Measurements from ENCODE around the gene HOXD9.
A peak's percentile ranks its signal among the peaks of the same experiment; 100 is the strongest.

The HOXD9 gene

GRCh38 chr2:176124947-176125771 is 2.6 kb downstream of the HOXD9 start:
- Histone ChIP-seq H3K4me3 (ENCODE audit: low read length) (no peak overlapping the region), H3K27me3 (ENCODE audit: insufficient read depth, low read length) (peaks cover 90% of the 10 kb centered on the region), H2AFZ (ENCODE audit: low read depth, low read length) (no peak overlapping the region), H3K36me3 (ENCODE audit: insufficient read depth, low read length) (no peaks in the 10 kb centered on the region), H3K4me1 (ENCODE audit: insufficient read depth, low read length) (peaks cover 7% of the 10 kb centered on the region), H3K9me3 (ENCODE audit: low read length) (no peaks in the 10 kb centered on the region)

DNA sequence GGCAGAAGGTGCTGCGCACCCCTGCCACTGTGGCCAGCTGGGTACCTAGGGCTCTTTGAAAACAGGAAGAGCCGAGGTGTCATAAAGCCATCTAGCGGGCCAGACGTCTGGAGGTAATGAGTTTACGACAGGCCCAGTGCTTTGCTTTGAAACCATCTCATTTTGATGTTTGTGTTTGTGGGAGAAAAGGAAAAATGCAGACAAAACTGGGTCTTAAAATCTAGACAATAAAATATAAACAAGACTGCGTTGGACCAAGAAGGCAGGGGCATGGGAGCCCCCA is 3.2 kb downstream of the HOXD9 start:
- no peaks in the 10 kb centered on the region for H3K9me3 ChIP-seq (ENCODE audit: low read length)
- peaks cover 89% of the 10 kb centered on the region for H3K27me3 ChIP-seq (ENCODE audit: insufficient read depth, low read length)
- H3K36me3 ChIP-seq (ENCODE audit: insufficient read depth, low read length) = no peaks in the 10 kb centered on the region
- peaks cover 7% of the 10 kb centered on the region for H3K4me1 ChIP-seq (ENCODE audit: insufficient read depth, low read length)
- no peak overlapping the region for H2AFZ ChIP-seq (ENCODE audit: low read depth, low read length)
- no peak overlapping the region for H3K4me3 ChIP-seq (ENCODE audit: low read length)

DNA sequence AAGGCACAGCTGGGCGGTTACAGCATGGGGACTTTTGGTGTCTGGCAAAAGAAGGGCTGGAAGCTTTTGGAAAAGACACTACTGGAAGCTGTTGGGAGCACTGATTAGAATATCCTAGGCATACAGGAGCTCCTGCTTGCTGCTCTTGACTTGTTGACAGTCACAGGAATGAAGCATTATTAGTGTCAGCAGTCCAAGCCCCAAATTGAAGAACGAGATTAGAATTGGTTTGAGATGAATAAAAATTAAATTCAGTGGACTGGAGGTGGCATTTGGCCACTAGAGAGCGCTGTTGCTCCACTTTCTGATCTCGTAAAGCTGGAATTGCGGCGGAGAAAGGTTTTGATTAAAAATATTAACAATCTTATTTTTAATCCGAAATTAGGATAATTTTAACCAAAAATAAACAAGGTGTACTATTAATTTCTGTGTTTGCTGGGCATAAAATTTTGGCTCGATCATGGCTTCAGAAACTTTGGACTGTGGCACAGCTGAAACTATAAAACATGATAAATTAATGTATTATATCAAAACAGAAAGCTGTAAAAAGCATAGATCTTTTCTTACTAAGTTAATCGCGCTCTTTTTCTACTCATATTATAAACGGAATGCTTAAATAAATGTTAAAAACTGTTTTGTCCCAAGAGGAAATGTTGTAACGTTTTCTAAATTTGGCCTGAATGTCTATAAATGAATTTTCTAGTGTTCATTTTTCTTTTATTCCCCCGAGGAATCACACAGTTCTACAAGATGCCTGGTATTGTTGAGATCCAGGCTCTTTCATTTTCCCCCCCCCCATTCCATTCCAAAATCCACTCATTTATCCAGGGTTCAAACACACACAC is 4.6 kb downstream of the HOXD9 start:
- H3K9me3 ChIP-seq (ENCODE audit: low read length) = no peaks in the 10 kb centered on the region
- no peak overlapping the region for H3K4me3 ChIP-seq (ENCODE audit: low read length)
- H3K27me3 ChIP-seq (ENCODE audit: insufficient read depth, low read length) = peaks cover 89% of the 10 kb centered on the region
- H3K4me1 ChIP-seq (ENCODE audit: insufficient read depth, low read length) = peaks cover 7% of the 10 kb centered on the region
- H2AFZ ChIP-seq (ENCODE audit: low read depth, low read length) = no peak overlapping the region
- H3K36me3 ChIP-seq (ENCODE audit: insufficient read depth, low read length) = no peaks in the 10 kb centered on the region

GRCh38 chr2:176127774-176128072 is 5.2 kb downstream of the HOXD9 start:
- H3K9me3 ChIP-seq (ENCODE audit: low read length) = no peaks in the 10 kb centered on the region
- no peak overlapping the region for H3K4me3 ChIP-seq (ENCODE audit: low read length)
- no peaks in the 10 kb centered on the region for H3K36me3 ChIP-seq (ENCODE audit: insufficient read depth, low read length)
- H2AFZ ChIP-seq (ENCODE audit: low read depth, low read length) = no peak overlapping the region
- peaks cover 89% of the 10 kb centered on the region for H3K27me3 ChIP-seq (ENCODE audit: insufficient read depth, low read length)
- H3K4me1 ChIP-seq (ENCODE audit: insufficient read depth, low read length) = peaks cover 2% of the 10 kb centered on the region

- Histone ChIP-seq H3K36me3 (ENCODE audit: insufficient read depth, low read length) (no peaks in the 10 kb centered on the region), H3K4me1 (ENCODE audit: insufficient read depth, low read length) (no peaks in the 10 kb centered on the region), H3K9me3 (ENCODE audit: low read length) (no peaks in the 10 kb centered on the region), H3K4me3 (ENCODE audit: low read length) (no peak overlapping the region), H2AFZ (ENCODE audit: low read depth, low read length) (peak overlapping the region; percentile 93), H3K27me3 (ENCODE audit: insufficient read depth, low read length) (peaks cover 89% of the 10 kb centered on the region)
These were observed 5.9 kb downstream of the HOXD9 start for GRCh38 chr2:176128172-176128981.

DNA sequence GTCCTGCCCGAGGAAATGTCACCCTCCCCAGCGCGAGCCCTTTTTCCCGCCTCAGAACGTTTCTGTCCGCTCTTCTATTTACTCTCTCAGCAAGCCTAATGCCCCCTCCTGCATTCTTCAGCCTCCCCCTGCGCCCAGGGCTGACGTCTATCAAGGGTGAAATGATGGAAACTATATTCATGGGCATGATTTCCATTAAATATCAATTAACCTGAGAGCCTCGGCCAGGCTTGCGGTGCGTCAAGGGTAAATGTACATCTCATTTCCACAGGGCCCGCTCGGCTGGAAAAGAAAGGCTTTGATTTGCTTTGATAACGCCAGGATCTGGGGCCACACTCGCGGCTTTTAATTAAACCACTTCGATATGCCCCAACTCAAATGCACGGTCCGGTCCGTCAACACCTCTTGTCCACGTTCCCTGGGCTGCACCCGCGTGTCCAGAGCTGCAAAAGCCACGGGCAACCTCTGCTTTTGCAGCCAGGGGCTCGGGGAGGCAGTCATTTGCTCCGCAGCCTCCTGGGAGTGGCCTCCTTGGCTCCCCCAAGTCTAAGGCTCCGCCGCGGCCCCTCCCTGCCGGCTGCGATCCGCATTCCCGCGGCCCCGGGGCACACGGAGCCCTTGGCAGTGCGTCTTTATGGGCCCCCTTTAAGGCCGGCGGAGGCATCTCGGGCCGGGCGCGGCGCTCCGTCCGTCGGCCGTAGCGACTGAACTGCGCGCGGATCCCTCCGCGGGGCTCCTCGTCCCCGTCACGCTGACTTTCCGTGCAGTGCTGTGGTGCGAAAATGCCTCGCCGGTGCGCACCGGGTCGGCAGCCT is 6.7 kb downstream of the HOXD9 start, which contains the start of gene HOXD8:
Gene HOXD8 (plus strand): TSS at position 724 of the 815 bp plus-strand sequence. CDS start 662 bp downstream, outside the sequence.
- peaks cover 89% of the 10 kb centered on the region for H3K27me3 ChIP-seq (ENCODE audit: insufficient read depth, low read length)
- H3K36me3 ChIP-seq (ENCODE audit: insufficient read depth, low read length) = no peaks in the 10 kb centered on the region
- no peaks in the 10 kb centered on the region for H3K4me1 ChIP-seq (ENCODE audit: insufficient read depth, low read length)
- H3K4me3 ChIP-seq (ENCODE audit: low read length) = peak within 1 kb of the TSS; percentile 23
- H2AFZ ChIP-seq (ENCODE audit: low read depth, low read length) = peak within 1 kb of the TSS; percentile 93
- no peaks in the 10 kb centered on the region for H3K9me3 ChIP-seq (ENCODE audit: low read length)

DNA sequence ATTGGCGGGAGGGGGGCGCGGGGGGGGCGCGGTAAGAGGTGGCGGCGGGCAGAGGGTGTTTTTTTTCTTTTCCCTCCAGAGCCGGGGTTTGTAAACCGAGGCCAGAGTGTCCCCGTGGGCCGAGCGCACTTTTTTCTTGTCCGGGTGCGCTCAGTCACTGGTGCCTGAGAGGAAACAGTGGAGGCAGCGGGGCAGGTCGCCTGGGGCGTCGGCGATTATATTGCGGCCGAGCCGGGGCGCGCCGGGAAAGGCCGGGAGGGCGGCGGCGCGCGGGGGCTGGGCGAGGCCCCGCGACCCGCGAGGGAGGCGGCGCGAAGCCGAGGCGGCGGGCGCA is 7.3 kb downstream of the HOXD9 start:
- Histone ChIP-seq H3K4me3 (ENCODE audit: low read length) (peak overlapping the region; percentile 23), H3K36me3 (ENCODE audit: insufficient read depth, low read length) (no peaks in the 10 kb centered on the region), H3K27me3 (ENCODE audit: insufficient read depth, low read length) (peaks cover 89% of the 10 kb centered on the region)

GRCh38 chr2:176130147-176130956 is 7.8 kb downstream of the HOXD9 start:
- peak overlapping the region; percentile 23 for H3K4me3 ChIP-seq (ENCODE audit: low read length)
- peaks cover 89% of the 10 kb centered on the region for H3K27me3 ChIP-seq (ENCODE audit: insufficient read depth, low read length)
- H3K4me1 ChIP-seq (ENCODE audit: insufficient read depth, low read length) = no peaks in the 10 kb centered on the region
- peak overlapping the region; percentile 93 for H2AFZ ChIP-seq (ENCODE audit: low read depth, low read length)
- H3K36me3 ChIP-seq (ENCODE audit: insufficient read depth, low read length) = no peaks in the 10 kb centered on the region
- H3K9me3 ChIP-seq (ENCODE audit: low read length) = no peaks in the 10 kb centered on the region

More for the DNA sequence above, 7.3 kb downstream of the HOXD9 start:
- H3K4me1 ChIP-seq (ENCODE audit: insufficient read depth, low read length) = no peaks in the 10 kb centered on the region
- H2AFZ ChIP-seq (ENCODE audit: low read depth, low read length) = peak overlapping the region; percentile 93
- H3K9me3 ChIP-seq (ENCODE audit: low read length) = no peaks in the 10 kb centered on the region

- Histone ChIP-seq H3K27me3 (ENCODE audit: insufficient read depth, low read length) (peaks cover 89% of the 10 kb centered on the region), H3K4me1 (ENCODE audit: insufficient read depth, low read length) (no peaks in the 10 kb centered on the region), H3K36me3 (ENCODE audit: insufficient read depth, low read length) (no peaks in the 10 kb centered on the region), H3K9me3 (ENCODE audit: low read length) (peaks cover 3% of the 10 kb centered on the region), H2AFZ (ENCODE audit: low read depth, low read length) (no peak overlapping the region), H3K4me3 (ENCODE audit: low read length) (no peak overlapping the region)
These were observed 8.7 kb downstream of the HOXD9 start for GRCh38 chr2:176130957-176131847.

DNA sequence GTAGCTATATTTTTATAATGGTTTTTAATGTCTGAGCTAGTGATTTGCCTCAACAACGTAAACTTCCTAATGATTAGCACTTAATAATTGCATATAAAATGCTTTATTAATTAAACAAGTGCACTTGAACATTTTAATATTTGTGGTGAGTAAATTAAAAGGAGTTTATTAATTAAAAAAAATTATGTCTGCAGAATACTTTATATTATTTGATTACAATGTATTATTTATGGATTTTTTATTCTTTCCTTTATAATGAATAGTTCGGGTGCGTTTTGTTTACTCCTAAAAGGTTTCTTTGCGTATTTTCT is 9.3 kb downstream of the HOXD9 start:
- H3K4me3 ChIP-seq (ENCODE audit: low read length) = no peak overlapping the region
- peaks cover 90% of the 10 kb centered on the region for H3K27me3 ChIP-seq (ENCODE audit: insufficient read depth, low read length)
- H2AFZ ChIP-seq (ENCODE audit: low read depth, low read length) = no peak overlapping the region
- no peaks in the 10 kb centered on the region for H3K36me3 ChIP-seq (ENCODE audit: insufficient read depth, low read length)
- H3K9me3 ChIP-seq (ENCODE audit: low read length) = peaks cover 3% of the 10 kb centered on the region
- H3K4me1 ChIP-seq (ENCODE audit: insufficient read depth, low read length) = no peaks in the 10 kb centered on the region
